ENCODE data around the gene AJM1.

- TF ChIP-seq CTCF (conservative IDR thresholded peaks at IDR 0.05): no peak
- TF ChIP-seq ZFX (IDR thresholded peaks at IDR 0.05): no peak
Measured at GRCh38 chr9:136857581-136858412, 15.5 kb downstream of the AJM1 start.
